ENCODE results near the gene JMJD8. TPM values are rescaled to one million over a fixed set of nuclear protein-coding genes. Genes with fewer than 3 reads are reported as not detected.

Gene JMJD8
- total RNA-seq, 1 experiment from 2014 or later: 121 TPM

- no peaks in the 10 kb centered on the region for H4K20me1 ChIP-seq (ENCODE audit: insufficient read depth)
- ChIA-PET CTCF (interaction anchor here (1.4 kb wide), 1 partner anchor 24 kb away, joined by 3 read pairs; no protein-coding TSS in a partner anchor), RAD21 (ENCODE audit: low non-redundant PET in 1 of 2, low total read pairs in 2 of 2, uncharacterized antibody in 2 of 2, unreplicated experiment in 2 of 2) (no interaction called here), POLR2A (interaction anchor here (1.0 to 1.1 kb wide), 2 partner anchors 109 to 235 kb away, joined by 3 to 4 read pairs; partner anchors contain the start of genes CAPN15 and DECR2)
- peak within 1 kb of the TSS; percentile 61 to 67 for H3K4me3 ChIP-seq (replicated peaks in 1 of 2; ENCODE audit: low read depth in 1 of 2, low read length in 2 of 2)
- peak; percentile 63 for DNase-seq (ENCODE audit: low read depth, low spot score)
- H3K27ac ChIP-seq (ENCODE audit: low read depth, low read length): peak within 1 kb of the TSS; percentile 72
- no peaks in the 10 kb centered on the region for H3K9me3 ChIP-seq (ENCODE audit: control insufficient read depth in 1 of 2, insufficient read depth in 1 of 2, low read depth in 1 of 2, low read length in 2 of 2)
- peak within 1 kb of the TSS; percentile 81 for H3K9ac ChIP-seq (ENCODE audit: low read length)
- BruUV-seq (replicated peaks): no TSS peak
- peak within 1 kb of the TSS; percentile 76 for H3K4me2 ChIP-seq (ENCODE audit: low read length)
- no peaks in the 10 kb centered on the region for H3K27me3 ChIP-seq (ENCODE audit: insufficient read depth, low read length)
- intact Hi-C loops (cut with micrococcal nuclease): no loop called here
- peak; percentile 85 for ATAC-seq
- peaks cover 15% of the 10 kb centered on the region; the same call in 1 of the 2 replicates for H3K79me2 ChIP-seq (ENCODE audit: insufficient read depth, low read length)
- H3K9me2 ChIP-seq (ENCODE audit: insufficient read depth): no peaks in the 10 kb centered on the region
- no peak within 1 kb of the TSS for H2AFZ ChIP-seq (ENCODE audit: low read depth, low read length, poor library complexity, severe bottlenecking)
- H3K4me1 ChIP-seq (ENCODE audit: control insufficient read depth in 1 of 2, insufficient read depth in 2 of 2, low read length in 2 of 2): peaks cover 0 to 13% of the 10 kb centered on the region in 2 experiments; a peak in 3 of 4 replicates
- TF ChIP-seq YY1 (IDR thresholded peaks at IDR 0.05; ENCODE audit: extremely low read depth, insufficient replicate concordance, low read depth, low read length): no peak
- TF ChIP-seq, protein P1, sequence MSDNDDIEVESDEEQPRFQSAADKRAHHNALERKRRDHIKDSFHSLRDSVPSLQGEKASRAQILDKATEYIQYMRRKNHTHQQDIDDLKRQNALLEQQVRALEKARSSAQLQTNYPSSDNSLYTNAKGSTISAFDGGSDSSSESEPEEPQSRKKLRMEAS (IDR thresholded peaks at IDR 0.05): peak; percentile 85
- TF ChIP-seq SIN3A (IDR thresholded peaks at IDR 0.05; ENCODE audit: low read depth): peak; percentile 72
- TF ChIP-seq ZFX (IDR thresholded peaks at IDR 0.05): peak; percentile 4; the same call in 1 of the 2 replicates
- peak; percentile 41 for TF ChIP-seq TCF7L2 (IDR thresholded peaks at IDR 0.05; ENCODE audit: borderline replicate concordance, extremely low read depth, insufficient read depth, insufficient read length)
- no peak for TF ChIP-seq RAD21 (IDR thresholded peaks at IDR 0.05; ENCODE audit: low read depth)
- TF ChIP-seq POLR2A (IDR thresholded peaks at IDR 0.05; ENCODE audit: borderline replicate concordance, extremely low read depth, insufficient read depth, insufficient read length): peak; percentile 30
- TF ChIP-seq, protein P2, sequence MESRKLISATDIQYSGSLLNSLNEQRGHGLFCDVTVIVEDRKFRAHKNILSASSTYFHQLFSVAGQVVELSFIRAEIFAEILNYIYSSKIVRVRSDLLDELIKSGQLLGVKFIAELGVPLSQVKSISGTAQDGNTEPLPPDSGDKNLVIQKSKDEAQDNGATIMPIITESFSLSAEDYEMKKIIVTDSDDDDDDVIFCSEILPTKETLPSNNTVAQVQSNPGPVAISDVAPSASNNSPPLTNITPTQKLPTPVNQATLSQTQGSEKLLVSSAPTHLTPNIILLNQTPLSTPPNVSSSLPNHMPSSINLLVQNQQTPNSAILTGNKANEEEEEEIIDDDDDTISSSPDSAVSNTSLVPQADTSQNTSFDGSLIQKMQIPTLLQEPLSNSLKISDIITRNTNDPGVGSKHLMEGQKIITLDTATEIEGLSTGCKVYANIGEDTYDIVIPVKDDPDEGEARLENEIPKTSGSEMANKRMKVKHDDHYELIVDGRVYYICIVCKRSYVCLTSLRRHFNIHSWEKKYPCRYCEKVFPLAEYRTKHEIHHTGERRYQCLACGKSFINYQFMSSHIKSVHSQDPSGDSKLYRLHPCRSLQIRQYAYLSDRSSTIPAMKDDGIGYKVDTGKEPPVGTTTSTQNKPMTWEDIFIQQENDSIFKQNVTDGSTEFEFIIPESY (IDR thresholded peaks at IDR 0.05; ENCODE audit: extremely low read depth, insufficient replicate concordance, low read length): no peak
- TF ChIP-seq EGR1 (IDR thresholded peaks at IDR 0.05; ENCODE audit: low read depth): peak; percentile 63
- no peak for TF ChIP-seq FOSL1 (IDR thresholded peaks at IDR 0.05; ENCODE audit: low read depth)
- TF ChIP-seq SP1 (IDR thresholded peaks at IDR 0.05; ENCODE audit: low read depth): peak; percentile 83
- peak; percentile 79 for TF ChIP-seq POLR2AphosphoS5 (IDR thresholded peaks at IDR 0.05; ENCODE audit: low read depth, low read length)
- TF ChIP-seq, protein P3, sequence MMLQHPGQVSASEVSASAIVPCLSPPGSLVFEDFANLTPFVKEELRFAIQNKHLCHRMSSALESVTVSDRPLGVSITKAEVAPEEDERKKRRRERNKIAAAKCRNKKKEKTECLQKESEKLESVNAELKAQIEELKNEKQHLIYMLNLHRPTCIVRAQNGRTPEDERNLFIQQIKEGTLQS (IDR thresholded peaks at IDR 0.05): no peak; the same call in 1 of the 2 replicates
- H3K36me3 ChIP-seq (ENCODE audit: control insufficient read depth in 1 of 2, insufficient read depth in 2 of 2, low read length in 2 of 2): no peaks in the 10 kb centered on the region
These were observed 47.7 kb downstream of the JMJD8 start, which contains the start of gene METTL26 for GRCh38 chr16:636206-637080. Gene METTL26, minus strand, starts transcription at chr16:636305. Its CDS starts 15 bp downstream, at chr16:636290.

Measured in HCT116 (cell line).